HFF-Myc (cell line): ENCODE data around the gene KIAA1614.

Experiments
- DNase-seq: peaks from one replicate; pipeline ENCODE4 v3.0.0-alpha.2; 2011; ENCODE audit warnings: low read depth; ENCODE audit errors: extremely low read depth
- H3K4me3 ChIP-seq: replicated peaks from 2 replicates; pipeline ENCODE4 v1.5.1; 2011; ENCODE audit warnings: low read depth, mild to moderate bottlenecking, control low read depth, low read length
- CTCF ChIP-seq: IDR thresholded peaks from 2 replicates; pipeline ENCODE4 v1.5.1; 2012; ENCODE audit warnings: mild to moderate bottlenecking, low read depth, low read length, control low read depth; ENCODE audit errors: missing control alignments

Gene KIAA1614

GRCh38 chr1:180934563-180934962 lies 21.9 kb downstream of the KIAA1614 start:
- no peak for DNase-seq
- H3K4me3 ChIP-seq, result no peak overlapping the region
- TF ChIP-seq CTCF, result no peak

GRCh38 chr1:180935326-180936109 lies 22.8 kb downstream of the KIAA1614 start:
- H3K4me3 ChIP-seq, result no peak overlapping the region
- no peak for DNase-seq
- no peak for TF ChIP-seq CTCF

GRCh38 chr1:180936110-180937011 lies 23.7 kb downstream of the KIAA1614 start:
- H3K4me3 ChIP-seq, result no peak overlapping the region
- no peak for TF ChIP-seq CTCF
- no peak for DNase-seq

GRCh38 chr1:180937012-180937372 lies 24.3 kb downstream of the KIAA1614 start:
- H3K4me3 ChIP-seq, result no peak overlapping the region
- no peak for TF ChIP-seq CTCF
- DNase-seq, result no peak

GRCh38 chr1:180937624-180938225 lies 25.0 kb downstream of the KIAA1614 start:
- DNase-seq, result no peak
- TF ChIP-seq CTCF, result no peak
- no peak overlapping the region for H3K4me3 ChIP-seq

GRCh38 chr1:180939073-180939710 lies 26.5 kb downstream of the KIAA1614 start:
- DNase-seq, result no peak
- TF ChIP-seq CTCF, result no peak
- no peak overlapping the region for H3K4me3 ChIP-seq
